Mesenchymal stem cell (in vitro differentiated cells and primary cell): Measurements from ENCODE around the gene BORCS5.

Experiments
- DNase-seq: peaks from one replicate; pipeline ENCODE4 v3.0.0-alpha.2; 2013
- H2AFZ ChIP-seq: one replicate; pipeline ENCODE4 v1.6.1; 2013; ENCODE audit warnings: low read depth, mild to moderate bottlenecking, control low read depth, inconsistent platforms, low read length, moderate library complexity
- H2AK5ac ChIP-seq: 2 replicates; pipeline ENCODE4 v1.6.1; 2013; ENCODE audit warnings: low read length, moderate library complexity, mild to moderate bottlenecking, inconsistent platforms; ENCODE audit not compliant: severe bottlenecking
- H2BK120ac ChIP-seq: one replicate; pipeline ENCODE4 v1.6.1; 2013; ENCODE audit warnings: low read depth, mild to moderate bottlenecking, inconsistent platforms, low read length, moderate library complexity
- H2BK12ac ChIP-seq, 2 experiments: one replicate each; pipeline ENCODE4 v1.6.1; 2013; ENCODE audit warnings: inconsistent platforms in 2 of 2, low read length in 2 of 2, mild to moderate bottlenecking in 2 of 2, moderate library complexity in 2 of 2, control low read depth in 1 of 2
- H2BK15ac ChIP-seq: one replicate; pipeline ENCODE4 v1.6.1; 2013; ENCODE audit warnings: mild to moderate bottlenecking, low read depth, inconsistent platforms; ENCODE audit not compliant: poor library complexity, severe bottlenecking
- H2BK5ac ChIP-seq: 2 replicates; pipeline ENCODE4 v1.6.1; 2013; ENCODE audit warnings: low read depth, mild to moderate bottlenecking, low read length, control low read depth, inconsistent platforms; ENCODE audit not compliant: poor library complexity, severe bottlenecking
- H3K14ac ChIP-seq, 2 experiments: one replicate each; pipeline ENCODE4 v1.6.1; 2013; ENCODE audit warnings: inconsistent platforms in 2 of 2, low read length in 2 of 2, control low read depth in 1 of 2, mild to moderate bottlenecking in 1 of 2, moderate library complexity in 1 of 2
- H3K18ac ChIP-seq, 2 experiments: one replicate each; pipeline ENCODE4 v1.6.1; 2013; ENCODE audit warnings: inconsistent platforms in 2 of 2, low read length in 2 of 2, control low read depth in 1 of 2, low read depth in 1 of 2, mild to moderate bottlenecking in 1 of 2
- H3K23ac ChIP-seq, 2 experiments: one replicate each; pipeline ENCODE4 v1.6.1; 2013; ENCODE audit warnings: inconsistent platforms in 2 of 2, low read length in 2 of 2, mild to moderate bottlenecking in 2 of 2, moderate library complexity in 2 of 2, control low read depth in 1 of 2
- H3K27ac ChIP-seq: 2 replicates; pipeline ENCODE4 v1.5.1; 2013; ENCODE audit warnings: mild to moderate bottlenecking, moderate library complexity, low read length, control low read depth, inconsistent platforms; ENCODE audit not compliant: poor library complexity, severe bottlenecking
- H3K27me3 ChIP-seq, 2 experiments: 2 replicates each; pipeline versions ENCODE4 v1.6.1 to v1.7.0; 2013; ENCODE audit warnings: low read length in 2 of 2, mild to moderate bottlenecking in 2 of 2, moderate library complexity in 2 of 2, control low read depth in 1 of 2, inconsistent platforms in 1 of 2; ENCODE audit not compliant: control insufficient read depth in 1 of 2, insufficient read depth in 1 of 2
- H3K36me3 ChIP-seq, 2 experiments: 2 replicates each; pipeline versions ENCODE4 v1.6.1 to v1.7.0; 2013; ENCODE audit warnings: low read length in 2 of 2, control low read depth in 1 of 2, inconsistent platforms in 1 of 2, low read depth in 1 of 2, mild to moderate bottlenecking in 1 of 2; ENCODE audit not compliant: insufficient read depth in 2 of 2, control insufficient read depth in 1 of 2
- H3K4ac ChIP-seq, 2 experiments: one replicate each; pipeline ENCODE4 v1.6.1; 2013; ENCODE audit warnings: inconsistent platforms in 2 of 2, low read length in 2 of 2, mild to moderate bottlenecking in 2 of 2, moderate library complexity in 2 of 2, control low read depth in 1 of 2, low read depth in 1 of 2
- H3K4me1 ChIP-seq: 2 replicates; pipeline ENCODE4 v1.6.1; 2013; ENCODE audit warnings: low read depth, low read length, control low read depth; ENCODE audit not compliant: control insufficient read depth, insufficient read depth
- H3K4me2 ChIP-seq: 2 replicates; pipeline ENCODE4 v1.6.1; 2013; ENCODE audit warnings: low read length, mild to moderate bottlenecking, inconsistent platforms; ENCODE audit not compliant: poor library complexity, severe bottlenecking
- H3K4me3 ChIP-seq, 2 experiments: 2 replicates each; pipeline versions ENCODE4 v1.5.1 to v1.7.0; 2013; ENCODE audit warnings: low read length in 2 of 2, mild to moderate bottlenecking in 2 of 2, control low read depth in 1 of 2, low read depth in 1 of 2; ENCODE audit not compliant: insufficient read depth in 1 of 2
- H3K79me1 ChIP-seq: replicated peaks from 2 replicates; pipeline ENCODE4 v1.6.1; 2013; ENCODE audit warnings: mild to moderate bottlenecking, control low read depth, low read length, inconsistent platforms; ENCODE audit not compliant: poor library complexity, severe bottlenecking
- H3K9ac ChIP-seq: 2 replicates; pipeline ENCODE4 v1.7.0; 2013; ENCODE audit warnings: mild to moderate bottlenecking, low read length, moderate library complexity
- H3K9me3 ChIP-seq: 2 replicates; pipeline ENCODE4 v1.7.0; 2013; ENCODE audit warnings: mild to moderate bottlenecking, low read length; ENCODE audit not compliant: control insufficient read depth
- H4K8ac ChIP-seq: one replicate; pipeline ENCODE4 v1.6.1; 2013; ENCODE audit warnings: inconsistent platforms, mild to moderate bottlenecking, low read length, moderate library complexity
- H4K91ac ChIP-seq: one replicate; pipeline ENCODE4 v1.6.1; 2013; ENCODE audit warnings: mild to moderate bottlenecking, low read length, inconsistent platforms
- WGBS: methylation state at CpG from one replicate; pipeline ENCODE4 v1.1.7; 2013; ENCODE audit warnings: mixed read lengths; 5-methylcytosine and 5-hydroxymethylcytosine counted together

BORCS5 gene

GRCh38 chr12:12447837-12448236, 91.0 kb downstream of the BORCS5 start:
- no peak for DNase-seq
- Histone ChIP-seq H3K9me3 (no peaks in the 10 kb centered on the region), H3K14ac (no peak overlapping the region), H3K79me1 (peaks cover 11% of the 10 kb centered on the region), H3K4me3 (no peak overlapping the region), H2BK120ac (no peak overlapping the region), H3K4me2 (no peak overlapping the region), H3K27me3 (no peaks in the 10 kb centered on the region), H2BK12ac (no peak overlapping the region), H3K27ac (no peak overlapping the region), H3K4ac (no peak overlapping the region), H2AK5ac (no peak overlapping the region), H3K18ac (no peak overlapping the region), H3K4me1 (peaks cover 3% of the 10 kb centered on the region), H2BK15ac (no peak overlapping the region), H3K23ac (no peak overlapping the region), H4K8ac (no peak overlapping the region), H4K91ac (no peak overlapping the region), H3K36me3 (no peaks in the 10 kb centered on the region), H3K9ac (no peak overlapping the region), H2AFZ (no peak overlapping the region), H2BK5ac (no peak overlapping the region)
- 96% methylated on average over 8 of the region's 10 CpGs for WGBS

DNA sequence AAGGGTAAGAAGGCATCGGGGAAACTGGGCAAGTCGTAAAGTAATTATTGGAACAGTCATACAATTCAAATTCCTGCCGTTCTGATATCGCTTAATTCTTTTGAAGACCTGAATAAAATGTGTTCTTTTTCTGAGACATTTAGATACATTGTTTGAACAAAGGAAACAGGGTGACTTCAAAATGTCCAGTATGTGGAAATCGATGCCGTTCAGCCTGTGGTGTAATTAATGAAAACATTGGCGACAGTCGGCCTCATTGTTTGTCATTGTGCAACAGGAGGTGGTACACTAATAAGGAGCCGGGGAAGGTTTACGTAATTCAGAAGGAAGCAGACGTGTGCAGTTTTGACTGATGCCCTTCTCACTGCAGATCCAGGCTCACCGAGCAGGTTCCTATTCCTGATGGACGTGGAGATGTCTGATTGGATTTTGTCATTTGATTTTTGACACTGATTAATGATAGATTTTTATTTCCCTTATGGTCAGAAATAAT, 92.7 kb downstream of the BORCS5 start:
- H4K8ac ChIP-seq: no peak overlapping the region
- 85% methylated on average over 13 of the region's 13 CpGs for WGBS
- H2BK120ac ChIP-seq: no peak overlapping the region
- no peak overlapping the region for H4K91ac ChIP-seq
- H3K4me1 ChIP-seq: peaks cover 1% of the 10 kb centered on the region
- no peak overlapping the region for H3K4me3 ChIP-seq
- no peak overlapping the region for H2AK5ac ChIP-seq
- H3K27me3 ChIP-seq: no peaks in the 10 kb centered on the region
- H3K14ac ChIP-seq: no peak overlapping the region
- H3K9me3 ChIP-seq: no peaks in the 10 kb centered on the region
- no peak overlapping the region for H3K18ac ChIP-seq
- H3K36me3 ChIP-seq: no peaks in the 10 kb centered on the region
- H2BK15ac ChIP-seq: no peak overlapping the region
- H3K23ac ChIP-seq: no peak overlapping the region
- no peak overlapping the region for H3K4me2 ChIP-seq
- no peak overlapping the region for H3K27ac ChIP-seq
- peaks cover 6% of the 10 kb centered on the region for H3K79me1 ChIP-seq
- no peak overlapping the region for H2BK12ac ChIP-seq
- H2AFZ ChIP-seq: no peak overlapping the region
- DNase-seq: peak; percentile 77
- no peak overlapping the region for H3K4ac ChIP-seq
- H3K9ac ChIP-seq: no peak overlapping the region
- H2BK5ac ChIP-seq: no peak overlapping the region

DNA sequence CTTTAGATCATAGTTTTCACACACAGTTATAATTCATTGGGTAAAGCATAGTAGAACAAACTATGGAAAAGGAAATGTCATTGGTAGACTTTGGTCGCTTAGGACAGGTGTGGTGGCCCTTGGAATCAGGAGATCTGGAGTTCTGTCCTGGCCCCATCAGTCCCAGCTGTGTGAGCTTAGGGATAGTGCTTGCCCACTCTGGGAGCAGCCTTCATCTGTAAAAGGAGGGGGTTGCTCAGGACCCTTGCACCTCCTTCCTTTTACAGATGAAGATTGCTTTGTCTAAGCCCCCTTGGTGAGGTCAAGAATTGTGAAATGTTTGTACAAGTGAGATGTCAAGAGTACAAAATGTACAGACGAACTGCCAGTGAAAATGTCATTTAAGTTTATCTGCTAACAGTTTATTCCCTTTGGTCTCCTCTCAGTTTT, 93.2 kb downstream of the BORCS5 start:
- Histone ChIP-seq H3K4me3 (no peak overlapping the region), H3K23ac (peak overlapping the region in 1 of 2 experiments; percentile 40), H2BK12ac (no peak overlapping the region), H3K9me3 (no peaks in the 10 kb centered on the region), H3K27ac (no peak overlapping the region), H3K9ac (no peak overlapping the region), H3K79me1 (peaks cover 4% of the 10 kb centered on the region), H2AK5ac (no peak overlapping the region), H3K18ac (no peak overlapping the region), H4K8ac (no peak overlapping the region), H3K4me1 (peaks cover 1% of the 10 kb centered on the region), H2BK5ac (no peak overlapping the region), H2BK120ac (no peak overlapping the region), H2AFZ (no peak overlapping the region), H3K36me3 (no peaks in the 10 kb centered on the region), H3K27me3 (no peaks in the 10 kb centered on the region), H4K91ac (no peak overlapping the region), H3K4me2 (no peak overlapping the region), H2BK15ac (no peak overlapping the region), H3K4ac (no peak overlapping the region), H3K14ac (no peak overlapping the region)
- 88% methylated on average over 2 of the region's 2 CpGs for WGBS
- DNase-seq: no peak

DNA sequence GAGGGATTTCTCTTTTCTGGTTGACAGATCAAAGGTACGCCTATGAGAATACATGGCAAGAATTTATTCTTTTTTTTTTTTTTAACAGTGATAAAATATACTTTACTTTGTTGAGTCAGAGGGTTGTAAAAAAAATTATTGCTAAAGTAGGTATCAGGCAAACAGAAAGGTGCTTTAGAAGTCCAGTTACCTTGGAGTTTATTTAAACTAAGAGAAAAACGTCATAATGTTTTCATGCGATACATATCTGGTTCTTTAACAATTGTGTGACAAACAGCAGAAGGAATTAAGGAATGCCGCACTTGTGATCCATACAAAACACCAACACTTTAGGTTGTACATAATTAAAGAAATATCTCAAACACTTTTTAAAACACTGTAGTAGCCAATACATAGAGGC, 94.2 kb downstream of the BORCS5 start:
- Histone ChIP-seq H3K9ac (no peak overlapping the region), H2BK12ac (no peak overlapping the region), H4K8ac (no peak overlapping the region), H2BK15ac (no peak overlapping the region), H2BK120ac (no peak overlapping the region), H2AK5ac (no peak overlapping the region), H3K9me3 (no peaks in the 10 kb centered on the region), H2AFZ (no peak overlapping the region), H2BK5ac (no peak overlapping the region), H4K91ac (no peak overlapping the region), H3K4me3 (no peak overlapping the region), H3K4me2 (no peak overlapping the region), H3K27ac (no peak overlapping the region), H3K4me1 (no peaks in the 10 kb centered on the region), H3K14ac (no peak overlapping the region), H3K4ac (no peak overlapping the region), H3K18ac (no peak overlapping the region), H3K79me1 (peaks cover 5% of the 10 kb centered on the region), H3K36me3 (no peaks in the 10 kb centered on the region), H3K23ac (no peak overlapping the region), H3K27me3 (no peaks in the 10 kb centered on the region)
- WGBS: 100% methylated on average over 2 of the region's 4 CpGs
- no peak for DNase-seq
